ENCODE measurements around the gene TTC7B.

Gene TTC7B

GRCh38 chr14:90599339-90599738 lies 216.9 kb downstream of the TTC7B start:
- no peak for DNase-seq (ENCODE audit: low read depth)

GRCh38 chr14:90597961-90598360 lies 218.3 kb downstream of the TTC7B start:
- no peak for DNase-seq (ENCODE audit: low read depth)

GRCh38 chr14:90596733-90597132 lies 219.5 kb downstream of the TTC7B start:
- DNase-seq (ENCODE audit: low read depth), result no peak

GRCh38 chr14:90593254-90594040 lies 222.8 kb downstream of the TTC7B start:
- no peak for DNase-seq (ENCODE audit: low read depth)

GRCh38 chr14:90592655-90593054 lies 223.6 kb downstream of the TTC7B start:
- no peak for DNase-seq (ENCODE audit: low read depth)

- DNase-seq (ENCODE audit: low read depth), result no peak
These were observed 228.3 kb downstream of the TTC7B start for GRCh38 chr14:90587918-90588317.

GRCh38 chr14:90587252-90587910 lies 228.8 kb downstream of the TTC7B start:
- no peak for DNase-seq (ENCODE audit: low read depth)

- no peak for DNase-seq (ENCODE audit: low read depth)
These were observed 231.1 kb downstream of the TTC7B start for GRCh38 chr14:90585106-90585505.

- no peak for DNase-seq (ENCODE audit: low read depth)
These were observed 232.2 kb downstream of the TTC7B start for GRCh38 chr14:90583916-90584605.

GRCh38 chr14:90583427-90583826 lies 232.8 kb downstream of the TTC7B start:
- DNase-seq (ENCODE audit: low read depth), result no peak

- DNase-seq (ENCODE audit: low read depth), result no peak
These were observed 234.1 kb downstream of the TTC7B start for GRCh38 chr14:90582166-90582565.

- DNase-seq (ENCODE audit: low read depth), result no peak
These were observed 234.5 kb downstream of the TTC7B start for GRCh38 chr14:90581745-90582144.

- no peak for DNase-seq (ENCODE audit: low read depth)
These were observed 235.6 kb downstream of the TTC7B start for GRCh38 chr14:90580377-90581335.

GRCh38 chr14:90579816-90580215 lies 236.4 kb downstream of the TTC7B start:
- no peak for DNase-seq (ENCODE audit: low read depth)

- no peak for DNase-seq (ENCODE audit: low read depth)
These were observed 237.1 kb downstream of the TTC7B start for GRCh38 chr14:90579088-90579487.

- DNase-seq (ENCODE audit: low read depth), result no peak
These were observed 237.8 kb downstream of the TTC7B start for GRCh38 chr14:90578283-90578985.

GRCh38 chr14:90577661-90578282 lies 238.5 kb downstream of the TTC7B start:
- no peak for DNase-seq (ENCODE audit: low read depth)

- DNase-seq (ENCODE audit: low read depth), result no peak
These were observed 239.1 kb downstream of the TTC7B start for GRCh38 chr14:90576981-90577660.

- DNase-seq (ENCODE audit: low read depth), result no peak
These were observed 239.6 kb downstream of the TTC7B start for GRCh38 chr14:90576581-90576980.

- DNase-seq (ENCODE audit: low read depth), result no peak
These were observed 240.4 kb downstream of the TTC7B start for GRCh38 chr14:90575781-90576180.

Data from HS-5 (cell line).